Endothelial cell of umbilical vein (primary cell): Measurements from ENCODE around the gene WTAP. TPM values are rescaled to one million over a fixed set of nuclear protein-coding genes. Genes with fewer than 3 reads are reported as not detected.

Experiments
- BruUV-seq: library from RNA; stranded (reverse); fragments of 400-500 nt; replicated peaks from 2 replicates; lab custom pipeline; 2021; lab: Mats Ljungman, UMichigan
- CTCF ChIA-PET: fragments of 300-600, 350-600 bp; sonication (Branson Sonifier 250); formaldehyde crosslinking; loops from one replicate; lab custom pipeline; 2021; ENCODE audit warnings: antibody characterized with exemption, inconsistent platforms; lab: Charles Lee
- POLR2A ChIA-PET: fragments of 300-600, 350-600 bp; sonication (Branson Sonifier 250); formaldehyde crosslinking; loops from one replicate; lab custom pipeline; 2021; ENCODE audit warnings: antibody characterized with exemption, inconsistent platforms; lab: Charles Lee
- DNase-seq: peaks from one replicate; pipeline ENCODE4 v3.0.0-alpha.2; 2011; ENCODE audit warnings: low read depth, low spot score
- FAIRE-seq: peaks from 2 replicates; lab custom pipeline; 2011; peaks lifted over from hg19 to GRCh38; lab: Jason Lieb, UNC
- H2AFZ ChIP-seq: 2 replicates; pipeline ENCODE4 v1.6.0; 2012; ENCODE audit warnings: low read depth, low read length, control low read depth, inconsistent platforms
- H3K27ac ChIP-seq: 2 replicates; pipeline ENCODE4 v1.5.1; 2011; ENCODE audit warnings: low read depth, mild to moderate bottlenecking, control low read depth, low read length, moderate library complexity; ENCODE audit not compliant: insufficient read depth
- H3K27me3 ChIP-seq, 2 experiments: 2 replicates each; pipeline versions ENCODE4 v1.6.0 to v1.6.1; 2011; ENCODE audit warnings: low read length in 2 of 2, mixed read lengths in 1 of 2; ENCODE audit not compliant: control insufficient read depth in 2 of 2, insufficient read depth in 2 of 2
- H3K36me3 ChIP-seq, 2 experiments: 2 replicates in 1 of 2; 3 replicates in 1 of 2; pipeline ENCODE4 v1.5.1; 2011; ENCODE audit warnings: low read length in 2 of 2, mild to moderate bottlenecking in 1 of 2, moderate library complexity in 1 of 2; ENCODE audit not compliant: control insufficient read depth in 2 of 2, insufficient read depth in 2 of 2; ENCODE audit errors: extremely low read depth in 1 of 2
- H3K4me1 ChIP-seq: 3 replicates; pipeline ENCODE4 v1.5.1; 2011; ENCODE audit warnings: mild to moderate bottlenecking, low read length; ENCODE audit not compliant: control insufficient read depth, insufficient read depth; ENCODE audit errors: extremely low read depth
- H3K4me2 ChIP-seq: 2 replicates; pipeline ENCODE4 v1.6.1; 2011; ENCODE audit warnings: low read length, control low read depth, mixed read lengths; ENCODE audit not compliant: insufficient read depth
- H3K4me3 ChIP-seq, 3 experiments: fragments of 200-600 bp in 1 of 3; sonication (generic), shearing (Covaris generic) in 1 of 3; replicated peaks in 1 of 3; 2 replicates each; pipeline ENCODE4 v1.5.1; 2011 to 2016; ENCODE audit warnings: control low read depth in 3 of 3, low read length in 3 of 3, mild to moderate bottlenecking in 2 of 3, inconsistent platforms in 1 of 3, low read depth in 1 of 3, moderate library complexity in 1 of 3; ENCODE audit not compliant: insufficient read depth in 1 of 3
- H3K79me2 ChIP-seq: 2 replicates; pipeline ENCODE4 v1.6.0; 2012; ENCODE audit warnings: low read length, inconsistent platforms; ENCODE audit not compliant: control insufficient read depth, insufficient read depth
- H3K9ac ChIP-seq: replicated peaks from 2 replicates; pipeline ENCODE3; 2011; ENCODE audit warnings: low read length, control low read depth; ENCODE audit not compliant: insufficient read depth; ENCODE audit errors: extremely low read depth
- H3K9me1 ChIP-seq: replicated peaks from 3 replicates; pipeline ENCODE4 v1.6.0; 2011; ENCODE audit warnings: mild to moderate bottlenecking, low read length; ENCODE audit not compliant: control insufficient read depth, insufficient read depth; ENCODE audit errors: extremely low read depth
- H3K9me3 ChIP-seq: replicated peaks from 2 replicates; pipeline ENCODE4 v1.5.1; 2012; ENCODE audit warnings: low read length, inconsistent platforms; ENCODE audit not compliant: control insufficient read depth, insufficient read depth
- H4K20me1 ChIP-seq: replicated peaks from 2 replicates; pipeline ENCODE3; 2011; ENCODE audit warnings: mild to moderate bottlenecking, low read length; ENCODE audit not compliant: control insufficient read depth, insufficient read depth; ENCODE audit errors: extremely low read depth
- EZH2 ChIP-seq: IDR thresholded peaks from 2 replicates; pipeline ENCODE4 v1.6.1; 2012; ENCODE audit warnings: borderline replicate concordance, low read depth, mild to moderate bottlenecking, moderate library complexity, low read length, inconsistent platforms; ENCODE audit not compliant: severe bottlenecking
- FOS ChIP-seq: IDR thresholded peaks from 2 replicates; pipeline ENCODE4 v1.6.1; 2011; ENCODE audit warnings: mild to moderate bottlenecking, low read length, moderate library complexity, borderline replicate concordance; ENCODE audit not compliant: insufficient read depth
- GATA2 ChIP-seq: IDR thresholded peaks from 2 replicates; pipeline ENCODE4 v1.7.0; 2011; ENCODE audit warnings: low read depth, mild to moderate bottlenecking, moderate library complexity, mixed read lengths, low read length; ENCODE audit not compliant: insufficient read length, insufficient read depth
- JUN ChIP-seq: IDR thresholded peaks from 2 replicates; pipeline ENCODE4 v1.6.1; 2011; ENCODE audit warnings: borderline replicate concordance, low read depth; ENCODE audit not compliant: insufficient read length, insufficient read depth
- MAX ChIP-seq: IDR thresholded peaks from 2 replicates; pipeline ENCODE4 v1.6.1; 2011; ENCODE audit not compliant: insufficient read depth, insufficient read length
- MYC ChIP-seq: IDR thresholded peaks from one replicate; pipeline ENCODE4 v1.6.1; 2011; ENCODE audit warnings: mild to moderate bottlenecking, low read depth, low read length
- POLR2A ChIP-seq: IDR thresholded peaks from 2 replicates; pipeline ENCODE4 v1.6.1; 2012; ENCODE audit warnings: low read depth, mild to moderate bottlenecking, control low read depth, low read length
- POLR2AphosphoS5 ChIP-seq: IDR thresholded peaks from 2 replicates; pipeline ENCODE4 v1.6.1; 2012; ENCODE audit warnings: low read depth, mild to moderate bottlenecking, control low read depth, low read length, moderate library complexity; ENCODE audit not compliant: insufficient read depth
- dilution Hi-C: fragments of 300-500 bp; cut with MboI; formaldehyde crosslinking; loops from one replicate; pipeline ENCODE4 v1.15.0; 2019; ENCODE audit warnings: low sequenced_read_pairs; ENCODE audit not compliant: extremely low pct_ligation_motif_present
- intact Hi-C: fragments of 100-400 bp; cut with micrococcal nuclease; formaldehyde crosslinking; loops from one replicate; pipeline ENCODE4 v1.10.0; 2022
- polyA plus RNA-seq, 4 experiments: library from polyadenylated mRNA; depleted of rRNA in 3 of 4; stranded (reverse) in 3 of 4; unstranded in 1 of 4; fragments of >200 nt; gene quantifications; 2 replicates each; pipeline versions ENCODE4 v1.2.1 to v1.2.3, GENCODE V29; 2011 to 2012; ENCODE audit warnings: missing spikeins in 1 of 4
- total RNA-seq: library from RNA; stranded (reverse); gene quantifications from 2 replicates; pipeline ENCODE4 v1.2.3, GENCODE V29; 2021
- TF ChIP-seq, protein P1 (sequence below), 2 donors: IDR thresholded peaks; 1 replicate in 1 of 2; 2 replicates in 1 of 2; pipeline ENCODE4 v1.5.1; 2011; ENCODE audit warnings: low read length in 2 of 2, mild to moderate bottlenecking in 2 of 2, moderate library complexity in 2 of 2, control low read depth in 1 of 2, inconsistent platforms in 1 of 2, low read depth in 1 of 2; ENCODE audit not compliant: insufficient read depth in 1 of 2; ENCODE audit errors: extremely low read depth in 1 of 2

Gene WTAP
- total and polyA plus RNA-seq, 2 donors (not counting 3 experiments of a cell fraction or from before 2014, with no cell fraction given): 21.7 to 81.6 TPM

GRCh38 chr6:159714404-159714803, 12.9 kb upstream of the WTAP start:
- no peak for TF ChIP-seq MYC
- no peak for TF ChIP-seq JUN
- no peak for TF ChIP-seq GATA2
- TF ChIP-seq FOS: no peak
- TF ChIP-seq EZH2: no peak
- no peak for TF ChIP-seq MAX
- TF ChIP-seq, protein P1, sequence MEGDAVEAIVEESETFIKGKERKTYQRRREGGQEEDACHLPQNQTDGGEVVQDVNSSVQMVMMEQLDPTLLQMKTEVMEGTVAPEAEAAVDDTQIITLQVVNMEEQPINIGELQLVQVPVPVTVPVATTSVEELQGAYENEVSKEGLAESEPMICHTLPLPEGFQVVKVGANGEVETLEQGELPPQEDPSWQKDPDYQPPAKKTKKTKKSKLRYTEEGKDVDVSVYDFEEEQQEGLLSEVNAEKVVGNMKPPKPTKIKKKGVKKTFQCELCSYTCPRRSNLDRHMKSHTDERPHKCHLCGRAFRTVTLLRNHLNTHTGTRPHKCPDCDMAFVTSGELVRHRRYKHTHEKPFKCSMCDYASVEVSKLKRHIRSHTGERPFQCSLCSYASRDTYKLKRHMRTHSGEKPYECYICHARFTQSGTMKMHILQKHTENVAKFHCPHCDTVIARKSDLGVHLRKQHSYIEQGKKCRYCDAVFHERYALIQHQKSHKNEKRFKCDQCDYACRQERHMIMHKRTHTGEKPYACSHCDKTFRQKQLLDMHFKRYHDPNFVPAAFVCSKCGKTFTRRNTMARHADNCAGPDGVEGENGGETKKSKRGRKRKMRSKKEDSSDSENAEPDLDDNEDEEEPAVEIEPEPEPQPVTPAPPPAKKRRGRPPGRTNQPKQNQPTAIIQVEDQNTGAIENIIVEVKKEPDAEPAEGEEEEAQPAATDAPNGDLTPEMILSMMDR (IDR thresholded peaks at IDR 0.05; ENCODE audit: extremely low read depth in 1 of 2, insufficient read depth in 1 of 2, low read depth in 1 of 2, low read length in 2 of 2): no peak
- no peak for TF ChIP-seq POLR2A
- no peak for TF ChIP-seq POLR2AphosphoS5
- Histone ChIP-seq H2AFZ (no peak overlapping the region), H3K4me2 (no peak overlapping the region), H3K9me3 (no peaks in the 10 kb centered on the region), H3K36me3 (no peaks in the 10 kb centered on the region), H3K27ac (no peak overlapping the region), H3K79me2 (no peaks in the 10 kb centered on the region), H3K9ac (no peak overlapping the region), H3K4me1 (no peaks in the 10 kb centered on the region), H3K9me1 (no peaks in the 10 kb centered on the region), H4K20me1 (no peaks in the 10 kb centered on the region), H3K27me3 (no peaks in the 10 kb centered on the region), H3K4me3 (no peak overlapping the region)
- ChIA-PET POLR2A (no interaction called here), CTCF (no interaction called here)
- intact Hi-C loops (no loop called here), dilution Hi-C loops (no loop called here)
- no peak for DNase-seq
- no TSS peak for BruUV-seq
- FAIRE-seq: no peak
